HepG2 (cell line): ENCODE results near the gene GREM1. TPM values are rescaled to one million over a fixed set of nuclear protein-coding genes. Genes with fewer than 3 reads are reported as not detected.

Experiments used
- CENPX ChIP-seq: sonication (generic); formaldehyde crosslinking; IDR thresholded peaks from 2 replicates; pipeline ENCODE4 v1.9.0; 2021; ENCODE audit warnings: mild to moderate bottlenecking, missing genetic modification reagents, moderate library complexity
- CHCHD3 ChIP-seq: sonication (generic); formaldehyde crosslinking; IDR thresholded peaks from 2 replicates; pipeline ENCODE4 v1.8.0; 2022; ENCODE audit warnings: mild to moderate bottlenecking, missing genetic modification reagents, moderate library complexity
- GPN1 ChIP-seq: sonication (generic); formaldehyde crosslinking; IDR thresholded peaks from 2 replicates; pipeline ENCODE4 v1.5.1; 2020; ENCODE audit warnings: missing genetic modification reagents, borderline replicate concordance
- HIVEP1 ChIP-seq: sonication (generic); formaldehyde crosslinking; IDR thresholded peaks from 2 replicates; pipeline ENCODE4 v1.4.0; 2020; ENCODE audit warnings: mild to moderate bottlenecking, missing genetic modification reagents
- TBL1XR1 ChIP-seq: fragments of 150-350 bp; IDR thresholded peaks from 2 replicates; pipeline ENCODE4 v1.6.1; 2014; ENCODE audit warnings: borderline replicate concordance, low read length; ENCODE audit not compliant: partially characterized antibody
- THAP7 ChIP-seq: sonication (generic); formaldehyde crosslinking; IDR thresholded peaks from 2 replicates; pipeline ENCODE4 v1.8.1; 2023; ENCODE audit warnings: mild to moderate bottlenecking, missing genetic modification reagents
- ZNF20 ChIP-seq: sonication (generic); formaldehyde crosslinking; IDR thresholded peaks from 2 replicates; pipeline ENCODE4 v1.4.0; 2020; ENCODE audit warnings: mild to moderate bottlenecking, moderate library complexity, missing genetic modification reagents
- ZNF230 ChIP-seq: sonication (generic); formaldehyde crosslinking; IDR thresholded peaks from 2 replicates; pipeline ENCODE4 v1.4.0; 2020; ENCODE audit warnings: mild to moderate bottlenecking, missing genetic modification reagents
- ZNF34 ChIP-seq: sonication (generic); formaldehyde crosslinking; IDR thresholded peaks from 2 replicates; pipeline ENCODE4 v1.4.0; 2020; ENCODE audit warnings: mild to moderate bottlenecking, missing genetic modification reagents, borderline replicate concordance
- ZNF672 ChIP-seq: sonication (generic); formaldehyde crosslinking; IDR thresholded peaks from 2 replicates; pipeline ENCODE4 v1.8.1; 2022; ENCODE audit warnings: missing genetic modification reagents
- ZNF747 ChIP-seq: sonication (generic); formaldehyde crosslinking; IDR thresholded peaks from 2 replicates; pipeline ENCODE4 v1.8.1; 2023; ENCODE audit warnings: missing genetic modification reagents, mild to moderate bottlenecking, borderline replicate concordance
- ZNF777 ChIP-seq: sonication (generic); formaldehyde crosslinking; IDR thresholded peaks from 2 replicates; pipeline ENCODE4 v1.4.0; 2020; ENCODE audit warnings: missing genetic modification reagents
- ZNF879 ChIP-seq: sonication (generic); formaldehyde crosslinking; IDR thresholded peaks from 2 replicates; pipeline ENCODE4 v1.8.1; 2023; ENCODE audit warnings: missing genetic modification reagents
- polyA plus RNA-seq, 8 experiments: library from polyadenylated mRNA; depleted of rRNA in 3 of 8; stranded (reverse) in 7 of 8; unstranded in 1 of 8; fragments of >200 nt; fragmentation: Illumina TruSeq in 4 of 8; extraction: Trizol in 4 of 8; gene quantifications; 2 replicates each; pipeline versions ENCODE4 v1.2.1 to v1.2.3, GENCODE V29; 2011 to 2016; ENCODE audit warnings: low read depth in 4 of 8, missing spikeins in 1 of 8, mixed read lengths in 1 of 8; ENCODE audit not compliant: insufficient read depth in 1 of 8
- total RNA-seq, 5 experiments: library from RNA; depleted of rRNA; stranded (reverse); fragments of >200 nt; fragmentation: Illumina TruSeq; extraction: Trizol; gene quantifications; 2 replicates each; pipeline ENCODE4 v1.2.3, GENCODE V29; 2016; ENCODE audit warnings: low read depth in 1 of 5
- TF ChIP-seq, protein P1 (sequence below): sonication (generic); formaldehyde crosslinking; IDR thresholded peaks from 2 replicates; pipeline ENCODE4 v1.5.1; 2020; ENCODE audit warnings: missing genetic modification reagents, mild to moderate bottlenecking, borderline replicate concordance
- TF ChIP-seq, protein P2 (sequence below): IDR thresholded peaks from 2 replicates; pipeline ENCODE4 v1.6.1; 2016; ENCODE audit warnings: missing biosample characterization, missing genetic modification reagents, low read depth

GREM1 gene
- total and polyA plus RNA-seq, 2 of the 13 experiments (the other 11 are each of a cell fraction or from before 2014, with no cell fraction given) = 0.02 to 0.08 TPM

- TF ChIP-seq ZNF747 (CRISPR knock-in tag) (no peak), CHCHD3 (CRISPR knock-in tag) (no peak), ZNF672 (no peak), ZNF777 (CRISPR knock-in tag) (no peak), CENPX (CRISPR knock-in tag) (no peak), HIVEP1 (CRISPR knock-in tag) (no peak), ZNF230 (CRISPR knock-in tag) (no peak), ZNF20 (CRISPR knock-in tag) (no peak), GPN1 (CRISPR knock-in tag) (no peak), ZNF879 (CRISPR knock-in tag) (no peak), ZNF34 (no peak), THAP7 (CRISPR knock-in tag) (no peak), TBL1XR1 (no peak)
- TF ChIP-seq, protein P1, sequence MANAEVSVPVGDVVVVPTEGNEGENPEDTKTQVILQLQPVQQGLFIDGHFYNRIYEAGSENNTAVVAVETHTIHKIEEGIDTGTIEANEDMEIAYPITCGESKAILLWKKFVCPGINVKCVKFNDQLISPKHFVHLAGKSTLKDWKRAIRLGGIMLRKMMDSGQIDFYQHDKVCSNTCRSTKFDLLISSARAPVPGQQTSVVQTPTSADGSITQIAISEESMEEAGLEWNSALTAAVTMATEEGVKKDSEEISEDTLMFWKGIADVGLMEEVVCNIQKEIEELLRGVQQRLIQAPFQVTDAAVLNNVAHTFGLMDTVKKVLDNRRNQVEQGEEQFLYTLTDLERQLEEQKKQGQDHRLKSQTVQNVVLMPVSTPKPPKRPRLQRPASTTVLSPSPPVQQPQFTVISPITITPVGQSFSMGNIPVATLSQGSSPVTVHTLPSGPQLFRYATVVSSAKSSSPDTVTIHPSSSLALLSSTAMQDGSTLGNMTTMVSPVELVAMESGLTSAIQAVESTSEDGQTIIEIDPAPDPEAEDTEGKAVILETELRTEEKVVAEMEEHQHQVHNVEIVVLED (CRISPR knock-in tag) = no peak
- TF ChIP-seq, protein P2, sequence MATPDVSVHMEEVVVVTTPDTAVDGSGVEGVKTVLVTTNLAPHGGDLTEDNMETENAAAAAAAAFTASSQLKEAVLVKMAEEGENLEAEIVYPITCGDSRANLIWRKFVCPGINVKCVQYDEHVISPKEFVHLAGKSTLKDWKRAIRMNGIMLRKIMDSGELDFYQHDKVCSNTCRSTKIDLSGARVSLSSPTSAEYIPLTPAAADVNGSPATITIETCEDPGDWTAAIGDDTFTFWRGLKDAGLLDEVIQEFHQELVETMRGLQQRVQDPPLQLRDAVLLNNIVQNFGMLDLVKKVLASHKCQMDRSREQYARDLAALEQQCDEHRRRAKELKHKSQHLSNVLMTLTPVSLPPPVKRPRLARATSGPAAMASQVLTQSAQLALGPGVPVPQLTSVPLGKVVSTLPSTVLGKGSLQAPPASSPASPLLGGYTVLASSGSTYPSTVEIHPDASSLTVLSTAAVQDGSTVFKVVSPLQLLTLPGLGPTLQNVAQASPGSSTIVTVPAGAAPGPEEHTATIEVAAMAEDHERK = no peak
- TF ChIP-seq, all 625 proteins: peak for 0
These were observed 42.3 kb upstream of the GREM1 start (continued) for GRCh38 chr15:32675466-32675865.
